Measurements from ENCODE around the gene SEMA3B. TPM values are rescaled to one million over a fixed set of nuclear protein-coding genes. Genes with fewer than 3 reads are reported as not detected.

The SEMA3B gene
- total RNA-seq, 1 experiment from 2014 or later, result 0.15 TPM

- peak; percentile 83 for DNase-seq
- H4K20me1 ChIP-seq (ENCODE audit: insufficient read depth, low read depth, low read length), result peaks cover 6% of the 10 kb centered on the region; the same call in 1 of the 2 replicates
- peaks cover 33% of the 10 kb centered on the region for H3K79me2 ChIP-seq (ENCODE audit: low read length)
- no peak overlapping the region for H3K27ac ChIP-seq (ENCODE audit: low read length)
- no peak overlapping the region for H3K4me3 ChIP-seq (ENCODE audit: low read length)
- H3K9me2 ChIP-seq (replicated peaks; ENCODE audit: insufficient read depth, low read length), result no peaks in the 10 kb centered on the region
- peaks cover 4% of the 10 kb centered on the region; the same call in 1 of the 2 replicates for H3K36me3 ChIP-seq (ENCODE audit: insufficient read depth, low read length)
- H3K9me3 ChIP-seq (ENCODE audit: low read length), result no peaks in the 10 kb centered on the region
- H3K4me2 ChIP-seq (ENCODE audit: low read depth, low read length, poor library complexity, severe bottlenecking), result no peak overlapping the region
- H3K27me3 ChIP-seq (ENCODE audit: low read length), result no peaks in the 10 kb centered on the region
- H3K9ac ChIP-seq (ENCODE audit: low read length), result no peak overlapping the region
- H2AFZ ChIP-seq (ENCODE audit: low read length), result no peak overlapping the region
- peaks cover 41% of the 10 kb centered on the region for H3K4me1 ChIP-seq (ENCODE audit: low read length)
Measured at GRCh38 chr3:50324351-50325112, 55.6 kb downstream of the SEMA3B start.

- Histone ChIP-seq H3K27ac (ENCODE audit: low read length) (no peak overlapping the region), H3K36me3 (ENCODE audit: insufficient read depth, low read length) (peaks cover 9% of the 10 kb centered on the region; the same call in 1 of the 2 replicates), H4K20me1 (ENCODE audit: insufficient read depth, low read depth, low read length) (peaks cover 6% of the 10 kb centered on the region; the same call in 1 of the 2 replicates), H3K9me2 (replicated peaks; ENCODE audit: insufficient read depth, low read length) (no peaks in the 10 kb centered on the region), H3K9me3 (ENCODE audit: low read length) (no peaks in the 10 kb centered on the region), H3K4me3 (ENCODE audit: low read length) (no peak overlapping the region), H3K9ac (ENCODE audit: low read length) (no peak overlapping the region), H3K4me2 (ENCODE audit: low read depth, low read length, poor library complexity, severe bottlenecking) (no peak overlapping the region), H3K79me2 (ENCODE audit: low read length) (peaks cover 27% of the 10 kb centered on the region), H3K27me3 (ENCODE audit: low read length) (no peaks in the 10 kb centered on the region), H2AFZ (ENCODE audit: low read length) (no peak overlapping the region), H3K4me1 (ENCODE audit: low read length) (peaks cover 44% of the 10 kb centered on the region)
- no peak for DNase-seq
Measured at GRCh38 chr3:50325113-50325480, 56.1 kb downstream of the SEMA3B start.

- H3K27ac ChIP-seq (ENCODE audit: low read length), result no peak overlapping the region
Measured at GRCh38 chr3:50325497-50326181, 56.7 kb downstream of the SEMA3B start.

GRCh38 chr3:50326182-50326541 is 57.2 kb downstream of the SEMA3B start:
- Histone ChIP-seq H4K20me1 (ENCODE audit: insufficient read depth, low read depth, low read length) (peaks cover 6% of the 10 kb centered on the region; the same call in 1 of the 2 replicates), H3K9me3 (ENCODE audit: low read length) (no peaks in the 10 kb centered on the region), H3K79me2 (ENCODE audit: low read length) (peaks cover 19% of the 10 kb centered on the region), H2AFZ (ENCODE audit: low read length) (no peak overlapping the region), H3K4me2 (ENCODE audit: low read depth, low read length, poor library complexity, severe bottlenecking) (no peak overlapping the region), H3K9me2 (replicated peaks; ENCODE audit: insufficient read depth, low read length) (no peaks in the 10 kb centered on the region), H3K9ac (ENCODE audit: low read length) (0 out of 2 replicates have a peak overlapping the region, but pooled peaks have one; percentile 90), H3K27me3 (ENCODE audit: low read length) (no peaks in the 10 kb centered on the region), H3K4me1 (ENCODE audit: low read length) (peaks cover 44% of the 10 kb centered on the region), H3K36me3 (ENCODE audit: insufficient read depth, low read length) (peaks cover 15% of the 10 kb centered on the region; the same call in 1 of the 2 replicates), H3K27ac (ENCODE audit: low read length) (no peak overlapping the region), H3K4me3 (ENCODE audit: low read length) (no peak overlapping the region)
- DNase-seq, result no peak

More at GRCh38 chr3:50325497-50326181, 56.7 kb downstream of the SEMA3B start:
- Histone ChIP-seq H3K4me1 (ENCODE audit: low read length) (peaks cover 42% of the 10 kb centered on the region), H3K4me3 (ENCODE audit: low read length) (no peak overlapping the region), H3K4me2 (ENCODE audit: low read depth, low read length, poor library complexity, severe bottlenecking) (no peak overlapping the region), H3K79me2 (ENCODE audit: low read length) (peaks cover 22% of the 10 kb centered on the region), H2AFZ (ENCODE audit: low read length) (no peak overlapping the region), H3K27me3 (ENCODE audit: low read length) (no peaks in the 10 kb centered on the region), H3K9me2 (replicated peaks; ENCODE audit: insufficient read depth, low read length) (no peaks in the 10 kb centered on the region), H4K20me1 (ENCODE audit: insufficient read depth, low read depth, low read length) (peaks cover 6% of the 10 kb centered on the region; the same call in 1 of the 2 replicates), H3K9ac (ENCODE audit: low read length) (0 out of 2 replicates have a peak overlapping the region, but pooled peaks have one; percentile 90), H3K36me3 (ENCODE audit: insufficient read depth, low read length) (peaks cover 10% of the 10 kb centered on the region; the same call in 1 of the 2 replicates), H3K9me3 (ENCODE audit: low read length) (no peaks in the 10 kb centered on the region)
- no peak for DNase-seq

- Histone ChIP-seq H3K4me3 (ENCODE audit: low read length) (peak overlapping the region; percentile 94), H3K27me3 (ENCODE audit: low read length) (no peaks in the 10 kb centered on the region), H3K9me2 (replicated peaks; ENCODE audit: insufficient read depth, low read length) (no peaks in the 10 kb centered on the region), H3K9ac (ENCODE audit: low read length) (peak overlapping the region; percentile 90), H3K79me2 (ENCODE audit: low read length) (peaks cover 22% of the 10 kb centered on the region), H3K27ac (ENCODE audit: low read length) (no peak overlapping the region), H3K9me3 (ENCODE audit: low read length) (no peaks in the 10 kb centered on the region), H3K4me2 (ENCODE audit: low read depth, low read length, poor library complexity, severe bottlenecking) (peak overlapping the region; percentile 82), H3K4me1 (ENCODE audit: low read length) (peaks cover 40% of the 10 kb centered on the region), H4K20me1 (ENCODE audit: insufficient read depth, low read depth, low read length) (peaks cover 6% of the 10 kb centered on the region; the same call in 1 of the 2 replicates), H2AFZ (ENCODE audit: low read length) (no peak overlapping the region), H3K36me3 (ENCODE audit: insufficient read depth, low read length) (peaks cover 25% of the 10 kb centered on the region; the same call in 1 of the 2 replicates)
- no peak for DNase-seq
Measured at GRCh38 chr3:50327129-50327528, 58.2 kb downstream of the SEMA3B start.

Small RNA genes within 50 kb of the gene (small RNA-seq; reads per million reads assigned to genes)
- not detected for gene MIR5787

Other genes with a start within 250 kb of the SEMA3B start
- gene RBM5, start 180.2 kb upstream of the SEMA3B start, total RNA-seq (2014; rRNA removed; shearing (Covaris generic); ENCODE audit: low replicate concordance), result 179 and 239 TPM in 2 replicates
- not detected in 2 replicates for gene SEMA3F, start 113.8 kb upstream of the SEMA3B start, total RNA-seq (2014; rRNA removed; shearing (Covaris generic); ENCODE audit: low replicate concordance)
- gene GNAT1, start 77.5 kb upstream of the SEMA3B start, total RNA-seq (2014; rRNA removed; shearing (Covaris generic); ENCODE audit: low replicate concordance), result not detected in 2 replicates
- not detected in 2 replicates for gene SLC38A3, start 63.9 kb upstream of the SEMA3B start, total RNA-seq (2014; rRNA removed; shearing (Covaris generic); ENCODE audit: low replicate concordance)
- gene GNAI2, start 32.9 kb upstream of the SEMA3B start, total RNA-seq (2014; rRNA removed; shearing (Covaris generic); ENCODE audit: low replicate concordance), result 151 and 174 TPM in 2 replicates
- 0.14 TPM in 1 of 2 replicates, not detected in the other for gene LSMEM2, start 9.9 kb downstream of the SEMA3B start, total RNA-seq (2014; rRNA removed; shearing (Covaris generic); ENCODE audit: low replicate concordance)
- 75.2 and 82.1 TPM in 2 replicates for gene IFRD2, start 23.3 kb downstream of the SEMA3B start, total RNA-seq (2014; rRNA removed; shearing (Covaris generic); ENCODE audit: low replicate concordance)
- gene HYAL3, start 30.3 kb downstream of the SEMA3B start, total RNA-seq (2014; rRNA removed; shearing (Covaris generic); ENCODE audit: low replicate concordance), result 9.3 and 17.2 TPM in 2 replicates
- 18.1 and 20.3 TPM in 2 replicates for gene NAA80, start 30.3 kb downstream of the SEMA3B start, total RNA-seq (2014; rRNA removed; shearing (Covaris generic); ENCODE audit: low replicate concordance)
- gene HYAL1, start 34.4 kb downstream of the SEMA3B start, total RNA-seq (2014; rRNA removed; shearing (Covaris generic); ENCODE audit: low replicate concordance), result 0.14 and 0.71 TPM in 2 replicates
- 12.8 and 22.5 TPM in 2 replicates for gene HYAL2, start 53.6 kb downstream of the SEMA3B start, total RNA-seq (2014; rRNA removed; shearing (Covaris generic); ENCODE audit: low replicate concordance)
- 38.1 and 49.6 TPM in 2 replicates for gene TUSC2, start 59.1 kb downstream of the SEMA3B start, total RNA-seq (2014; rRNA removed; shearing (Covaris generic); ENCODE audit: low replicate concordance)
- gene RASSF1, start 71.7 kb downstream of the SEMA3B start, total RNA-seq (2014; rRNA removed; shearing (Covaris generic); ENCODE audit: low replicate concordance), result 33.3 and 69.4 TPM in 2 replicates
- 1.3 and 1.4 TPM in 2 replicates for gene ZMYND10, start 76.6 kb downstream of the SEMA3B start, total RNA-seq (2014; rRNA removed; shearing (Covaris generic); ENCODE audit: low replicate concordance)
- 51.2 and 71.1 TPM in 2 replicates for gene NPRL2, start 81.6 kb downstream of the SEMA3B start, total RNA-seq (2014; rRNA removed; shearing (Covaris generic); ENCODE audit: low replicate concordance)
- 32.5 and 35.0 TPM in 2 replicates for gene CYB561D2, start 81.7 kb downstream of the SEMA3B start, total RNA-seq (2014; rRNA removed; shearing (Covaris generic); ENCODE audit: low replicate concordance)
- 13.8 and 25.8 TPM in 2 replicates for gene TMEM115, start 90.4 kb downstream of the SEMA3B start, total RNA-seq (2014; rRNA removed; shearing (Covaris generic); ENCODE audit: low replicate concordance)
- not detected in 2 replicates for gene CACNA2D2, start 234.5 kb downstream of the SEMA3B start, total RNA-seq (2014; rRNA removed; shearing (Covaris generic); ENCODE audit: low replicate concordance)

Data from Karpas-422 (cell line).